ENCODE measurements around the gene NLRP2B. TPM values are rescaled to one million over a fixed set of nuclear protein-coding genes. Genes with fewer than 3 reads are reported as not detected.

The NLRP2B gene
- total and polyA plus RNA-seq, 2 donors (not counting 1 experiment from before 2014, with no cell fraction given) = not detected

DNA sequence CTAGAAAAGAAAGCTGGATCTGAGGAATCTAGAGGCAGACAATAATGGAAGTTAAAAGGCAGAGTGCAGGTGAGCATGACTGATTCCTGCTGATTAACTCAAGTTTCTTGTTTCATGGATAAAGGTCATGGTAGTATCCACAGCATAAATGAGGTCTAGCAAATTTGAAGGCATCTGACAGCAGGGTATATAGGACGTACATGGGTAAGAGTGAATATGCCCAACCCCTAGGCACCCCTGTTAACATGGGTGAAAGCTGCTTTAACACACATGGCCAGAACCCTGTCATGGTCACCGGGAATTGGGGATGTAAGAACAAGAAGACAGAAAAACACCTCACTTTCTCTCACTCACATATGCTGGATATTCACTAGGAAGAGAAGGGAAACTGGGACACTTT, 25.0 kb downstream of the NLRP2B start:
- Histone ChIP-seq H3K27ac (ENCODE audit: insufficient read depth, low read length) (no peak overlapping the region), H3K4me1 (ENCODE audit: control insufficient read depth, extremely low read depth, insufficient read depth, low read length) (no peaks in the 10 kb centered on the region), H2AFZ (ENCODE audit: low read length) (no peak overlapping the region), H3K27me3 (ENCODE audit: control insufficient read depth, insufficient read depth, low read length) (no peaks in the 10 kb centered on the region), H3K9me3 (ENCODE audit: control insufficient read depth, insufficient read depth, low read depth, low read length) (no peaks in the 10 kb centered on the region), H3K4me3 (replicated peaks in 1 of 4; ENCODE audit: control extremely low read depth in 1 of 4, insufficient read depth in 1 of 4, low read depth in 3 of 4, low read length in 4 of 4) (no peak overlapping the region), H3K36me3 (ENCODE audit: control insufficient read depth, insufficient read depth, low read length) (no peaks in the 10 kb centered on the region), H4K20me1 (ENCODE audit: control insufficient read depth, extremely low read depth, insufficient read depth, low read length) (no peaks in the 10 kb centered on the region), H3K4me2 (ENCODE audit: extremely low read depth, insufficient read depth, low read length) (no peak overlapping the region), H3K9ac (ENCODE audit: insufficient read depth, low read length) (no peak overlapping the region), H3K79me2 (ENCODE audit: control insufficient read depth, insufficient read depth, low read length) (no peaks in the 10 kb centered on the region)
- TF ChIP-seq EZH2 (IDR thresholded peaks at IDR 0.05; ENCODE audit: low read length, missing control alignments) (no peak), CTCF (conservative IDR thresholded peaks at IDR 0.05 in 1 of 2, IDR thresholded peaks at IDR 0.05 in 1 of 2; ENCODE audit: low read depth in 1 of 2, low read length in 2 of 2) (no peak)
- DNase-seq (ENCODE audit: low read depth in 2 of 2) = no peak

GRCh38 chrX:57652705-57653104, 27.4 kb downstream of the NLRP2B start:
- H3K9me3 ChIP-seq (ENCODE audit: control insufficient read depth, insufficient read depth, low read depth, low read length) = no peaks in the 10 kb centered on the region
- TF ChIP-seq EZH2 (IDR thresholded peaks at IDR 0.05; ENCODE audit: low read length, missing control alignments) = no peak
- no peak for TF ChIP-seq CTCF (conservative IDR thresholded peaks at IDR 0.05 in 1 of 2, IDR thresholded peaks at IDR 0.05 in 1 of 2; ENCODE audit: low read depth in 1 of 2, low read length in 2 of 2)
- no peak overlapping the region for H3K4me2 ChIP-seq (ENCODE audit: extremely low read depth, insufficient read depth, low read length)
- H3K27ac ChIP-seq (ENCODE audit: insufficient read depth, low read length) = no peak overlapping the region
- no peaks in the 10 kb centered on the region for H4K20me1 ChIP-seq (ENCODE audit: control insufficient read depth, extremely low read depth, insufficient read depth, low read length)
- no peaks in the 10 kb centered on the region for H3K79me2 ChIP-seq (ENCODE audit: control insufficient read depth, insufficient read depth, low read length)
- DNase-seq (ENCODE audit: low read depth in 2 of 2) = no peak
- H2AFZ ChIP-seq (ENCODE audit: low read length) = no peak overlapping the region
- H3K27me3 ChIP-seq (ENCODE audit: control insufficient read depth, insufficient read depth, low read length) = no peaks in the 10 kb centered on the region
- no peak overlapping the region for H3K4me3 ChIP-seq (replicated peaks in 1 of 4; ENCODE audit: control extremely low read depth in 1 of 4, insufficient read depth in 1 of 4, low read depth in 3 of 4, low read length in 4 of 4)
- no peaks in the 10 kb centered on the region for H3K4me1 ChIP-seq (ENCODE audit: control insufficient read depth, extremely low read depth, insufficient read depth, low read length)
- H3K36me3 ChIP-seq (ENCODE audit: control insufficient read depth, insufficient read depth, low read length) = no peaks in the 10 kb centered on the region
- H3K9ac ChIP-seq (ENCODE audit: insufficient read depth, low read length) = no peak overlapping the region

GRCh38 chrX:57651169-57651919, 28.7 kb downstream of the NLRP2B start:
- TF ChIP-seq CTCF (conservative IDR thresholded peaks at IDR 0.05 in 1 of 2, IDR thresholded peaks at IDR 0.05 in 1 of 2; ENCODE audit: low read depth in 1 of 2, low read length in 2 of 2) (no peak), EZH2 (IDR thresholded peaks at IDR 0.05; ENCODE audit: low read length, missing control alignments) (no peak)
- H3K27ac ChIP-seq (ENCODE audit: insufficient read depth, low read length) = no peak overlapping the region
- H4K20me1 ChIP-seq (ENCODE audit: control insufficient read depth, extremely low read depth, insufficient read depth, low read length) = no peaks in the 10 kb centered on the region
- no peak overlapping the region for H3K4me2 ChIP-seq (ENCODE audit: extremely low read depth, insufficient read depth, low read length)
- no peak overlapping the region for H3K4me3 ChIP-seq (replicated peaks in 1 of 4; ENCODE audit: control extremely low read depth in 1 of 4, insufficient read depth in 1 of 4, low read depth in 3 of 4, low read length in 4 of 4)
- no peaks in the 10 kb centered on the region for H3K36me3 ChIP-seq (ENCODE audit: control insufficient read depth, insufficient read depth, low read length)
- H3K9me3 ChIP-seq (ENCODE audit: control insufficient read depth, insufficient read depth, low read depth, low read length) = no peaks in the 10 kb centered on the region
- DNase-seq (ENCODE audit: low read depth in 2 of 2) = no peak
- no peak overlapping the region for H2AFZ ChIP-seq (ENCODE audit: low read length)
- H3K79me2 ChIP-seq (ENCODE audit: control insufficient read depth, insufficient read depth, low read length) = no peaks in the 10 kb centered on the region
- no peaks in the 10 kb centered on the region for H3K27me3 ChIP-seq (ENCODE audit: control insufficient read depth, insufficient read depth, low read length)
- H3K9ac ChIP-seq (ENCODE audit: insufficient read depth, low read length) = no peak overlapping the region
- no peaks in the 10 kb centered on the region for H3K4me1 ChIP-seq (ENCODE audit: control insufficient read depth, extremely low read depth, insufficient read depth, low read length)

Measured in fibroblast of lung (primary cell).